A673 (cell line): ENCODE data around the gene FCRL6.

Source experiments
- CTCF ChIP-seq: fragments of 300-800, 200-600 bp; sonication (generic); conservative IDR thresholded peaks from 2 replicates; pipeline ENCODE4 v1.5.1; 2017; ENCODE audit warnings: low read depth, mild to moderate bottlenecking, antibody characterized with exemption, low read length, moderate library complexity, mixed read lengths
- EZH2 ChIP-seq: fragments of 200-600 bp; sonication (generic); IDR thresholded peaks from 2 replicates; pipeline ENCODE4 v1.6.1; 2017; ENCODE audit warnings: borderline replicate concordance, low read depth, mild to moderate bottlenecking, mixed read lengths, antibody characterized with exemption, low read length; ENCODE audit not compliant: poor library complexity, severe bottlenecking

GRCh38 chr1:159803956-159804689 is 2.0 kb downstream of the FCRL6 start:
- TF ChIP-seq CTCF (no peak), EZH2 (no peak)
